GM18499 (cell line): Measurements from ENCODE around the gene TSPAN15.
"Not testable (repeated sequence)": the region's sequence is repeated elsewhere in the genome, so short reads cannot be mapped to it uniquely, and the experiment has no call there.

ENCODE experiments used
- ATAC-seq: cut with Tn5 transposase; IDR thresholded peaks from one replicate; pipeline ENCODE4 v1.9.1; 2021; ENCODE audit warnings: moderate number of reproducible peaks; ENCODE audit not compliant: insufficient read depth, unreplicated experiment

The TSPAN15 gene

GRCh38 chr10:69516316-69516715 is 65.1 kb downstream of the TSPAN15 start:
- ATAC-seq: no peak

- no peak for ATAC-seq
These were observed 65.5 kb downstream of the TSPAN15 start for GRCh38 chr10:69516796-69517195.

GRCh38 chr10:69517271-69517848 is 66.1 kb downstream of the TSPAN15 start:
- ATAC-seq: no peak

GRCh38 chr10:69527961-69528360 is 76.7 kb downstream of the TSPAN15 start:
- ATAC-seq: no peak

GRCh38 chr10:69533658-69534057 is 82.4 kb downstream of the TSPAN15 start:
- ATAC-seq: no peak

GRCh38 chr10:69536521-69536920 is 85.3 kb downstream of the TSPAN15 start:
- not testable (repeated sequence) for ATAC-seq

GRCh38 chr10:69537449-69537848 is 86.2 kb downstream of the TSPAN15 start:
- ATAC-seq: no peak

GRCh38 chr10:69538461-69538860 is 87.2 kb downstream of the TSPAN15 start:
- ATAC-seq: no peak

- no peak for ATAC-seq
These were observed 90.2 kb downstream of the TSPAN15 start for GRCh38 chr10:69541463-69541862.

- no peak for ATAC-seq
These were observed 98.7 kb downstream of the TSPAN15 start for GRCh38 chr10:69549959-69550358.

- ATAC-seq: no peak
These were observed 101.0 kb downstream of the TSPAN15 start for GRCh38 chr10:69552268-69552667.

GRCh38 chr10:69553328-69553727 is 102.1 kb downstream of the TSPAN15 start:
- no peak for ATAC-seq

GRCh38 chr10:69554611-69555010 is 103.3 kb downstream of the TSPAN15 start:
- ATAC-seq: no peak
